Measurements from ENCODE around the gene RASAL3. TPM values are rescaled to one million over a fixed set of nuclear protein-coding genes. Genes with fewer than 3 reads are reported as not detected.
A peak's percentile ranks its signal among the peaks of the same experiment; 100 is the strongest.

Gene RASAL3
- total RNA-seq, 2 experiments from 2014 or later, result 120 to 123 TPM

- no peak for DNase-seq
- Mint-ChIP-seq H3K27me3 (no peaks in the 10 kb centered on the region), H3K27ac (peak overlapping the region; percentile 97), H3K4me3 (peak overlapping the region; percentile 91), H3K9me3 (no peaks in the 10 kb centered on the region), H3K4me1 (peaks cover 28% of the 10 kb centered on the region), H3K36me3 (ENCODE audit: low read depth) (peaks cover 5% of the 10 kb centered on the region)
- ChIA-PET CTCF (interaction anchor here (0.8 to 3.1 kb wide), 5 partner anchors 14 to 453 kb away, joined by 3 to 31 read pairs (median 5); partner anchors contain the start of gene AKAP8L), POLR2A (no interaction called here)
Observed at GRCh38 chr19:15433519-15434069, 30.8 kb downstream of the RASAL3 start.

- Mint-ChIP-seq H3K36me3 (ENCODE audit: low read depth) (peaks cover 5% of the 10 kb centered on the region), H3K9me3 (no peaks in the 10 kb centered on the region), H3K4me3 (peak overlapping the region; percentile 91), H3K27me3 (no peaks in the 10 kb centered on the region), H3K27ac (peak overlapping the region; percentile 97), H3K4me1 (peaks cover 28% of the 10 kb centered on the region)
- POLR2A ChIA-PET, result interaction anchor here (0.7 to 1.0 kb wide), 2 partner anchors 31 to 122 kb away, joined by 3 read pairs; no protein-coding TSS in a partner anchor
- peak; percentile 93 for DNase-seq
- CTCF ChIA-PET, result interaction anchor here (0.6 to 3.1 kb wide), 6 partner anchors 13 to 745 kb away, joined by 3 to 31 read pairs (median 5); partner anchors contain the start of gene AKAP8L
Observed at GRCh38 chr19:15432629-15433518, 31.5 kb downstream of the RASAL3 start.

GRCh38 chr19:15432018-15432494 is 32.3 kb downstream of the RASAL3 start:
- H3K4me1 Mint-ChIP-seq, result peaks cover 28% of the 10 kb centered on the region
- ChIA-PET POLR2A (interaction anchor here (0.7 to 1.0 kb wide), 2 partner anchors 32 to 123 kb away, joined by 3 read pairs; no protein-coding TSS in a partner anchor), CTCF (interaction anchor here (0.6 to 3.1 kb wide), 6 partner anchors 12 to 744 kb away, joined by 3 to 31 read pairs (median 5); partner anchors contain the start of gene AKAP8L)
- H3K9me3 Mint-ChIP-seq, result no peaks in the 10 kb centered on the region
- peak; percentile 34 for DNase-seq
- H3K27ac Mint-ChIP-seq, result peak overlapping the region; percentile 93
- no peaks in the 10 kb centered on the region for H3K27me3 Mint-ChIP-seq
- H3K36me3 Mint-ChIP-seq (ENCODE audit: low read depth), result peaks cover 10% of the 10 kb centered on the region
- peak overlapping the region; percentile 93 for H3K4me3 Mint-ChIP-seq

- peaks cover 15% of the 10 kb centered on the region for H3K36me3 Mint-ChIP-seq (ENCODE audit: low read depth)
- POLR2A ChIA-PET, result interaction anchor here (0.6 kb wide), 1 partner anchor 417 kb away, joined by 4 read pairs; no protein-coding TSS in a partner anchor
- H3K4me3 Mint-ChIP-seq, result peak overlapping the region; percentile 93
- CTCF ChIA-PET, result interaction anchor here (1.4 to 1.6 kb wide), 3 partner anchors 12 to 125 kb away, joined by 3 to 15 read pairs (median 6); partner anchors contain the start of gene AKAP8L
- DNase-seq, result no peak
- peaks cover 28% of the 10 kb centered on the region for H3K4me1 Mint-ChIP-seq
- H3K9me3 Mint-ChIP-seq, result no peaks in the 10 kb centered on the region
- H3K27me3 Mint-ChIP-seq, result no peaks in the 10 kb centered on the region
- peak overlapping the region; percentile 93 for H3K27ac Mint-ChIP-seq
Observed at GRCh38 chr19:15431396-15432017, 32.8 kb downstream of the RASAL3 start.

DNA sequence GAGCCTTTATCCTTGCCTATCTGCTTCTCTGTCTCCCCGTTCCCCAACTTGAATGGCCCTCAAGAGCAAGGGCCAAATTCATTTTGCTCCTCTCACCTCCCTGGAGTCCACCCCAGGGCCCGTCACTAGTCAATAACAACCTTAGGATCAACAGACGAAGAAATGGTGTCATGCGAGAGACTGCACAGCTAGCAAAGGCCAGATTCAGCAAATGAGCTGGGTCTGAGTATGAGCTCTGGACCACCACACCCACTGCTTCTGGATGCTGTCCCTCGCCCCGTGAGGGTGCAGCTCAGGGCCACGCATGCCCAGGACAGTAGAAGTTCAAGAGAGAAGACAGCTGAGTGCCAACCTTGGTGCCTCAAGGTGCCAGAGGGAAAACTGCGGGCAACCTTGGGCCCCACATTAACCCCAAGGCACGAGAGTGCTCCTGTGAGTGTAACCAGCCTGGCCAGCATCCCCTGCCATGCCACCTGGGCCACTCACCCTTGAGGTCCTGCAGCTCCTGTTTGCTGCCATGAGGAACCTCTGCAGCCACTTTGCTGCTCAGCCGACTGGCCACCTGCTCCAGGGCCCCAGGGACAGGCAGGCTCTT is 33.7 kb downstream of the RASAL3 start:
- Mint-ChIP-seq H3K4me1 (peaks cover 30% of the 10 kb centered on the region), H3K27me3 (no peaks in the 10 kb centered on the region), H3K36me3 (ENCODE audit: low read depth) (peaks cover 22% of the 10 kb centered on the region), H3K4me3 (peak overlapping the region; percentile 93), H3K9me3 (peaks cover 2% of the 10 kb centered on the region), H3K27ac (peak overlapping the region; percentile 55)
- no peak for DNase-seq
- ChIA-PET CTCF (interaction anchor here (1.4 to 1.6 kb wide), 4 partner anchors 11 to 126 kb away, joined by 3 to 15 read pairs (median 5); partner anchors contain the start of gene AKAP8L), POLR2A (no interaction called here)

GRCh38 chr19:15429825-15430467 is 34.4 kb downstream of the RASAL3 start:
- Mint-ChIP-seq H3K27ac (no peak overlapping the region), H3K4me3 (peak overlapping the region; percentile 93), H3K4me1 (peaks cover 30% of the 10 kb centered on the region), H3K27me3 (no peaks in the 10 kb centered on the region), H3K9me3 (peaks cover 2% of the 10 kb centered on the region), H3K36me3 (ENCODE audit: low read depth) (peaks cover 24% of the 10 kb centered on the region)
- CTCF ChIA-PET, result interaction anchor here (1.5 to 2.6 kb wide), 4 partner anchors 10 to 126 kb away, joined by 4 to 15 read pairs (median 10); partner anchors contain the start of gene AKAP8L
- DNase-seq, result no peak
- POLR2A ChIA-PET, result no interaction called here

DNA sequence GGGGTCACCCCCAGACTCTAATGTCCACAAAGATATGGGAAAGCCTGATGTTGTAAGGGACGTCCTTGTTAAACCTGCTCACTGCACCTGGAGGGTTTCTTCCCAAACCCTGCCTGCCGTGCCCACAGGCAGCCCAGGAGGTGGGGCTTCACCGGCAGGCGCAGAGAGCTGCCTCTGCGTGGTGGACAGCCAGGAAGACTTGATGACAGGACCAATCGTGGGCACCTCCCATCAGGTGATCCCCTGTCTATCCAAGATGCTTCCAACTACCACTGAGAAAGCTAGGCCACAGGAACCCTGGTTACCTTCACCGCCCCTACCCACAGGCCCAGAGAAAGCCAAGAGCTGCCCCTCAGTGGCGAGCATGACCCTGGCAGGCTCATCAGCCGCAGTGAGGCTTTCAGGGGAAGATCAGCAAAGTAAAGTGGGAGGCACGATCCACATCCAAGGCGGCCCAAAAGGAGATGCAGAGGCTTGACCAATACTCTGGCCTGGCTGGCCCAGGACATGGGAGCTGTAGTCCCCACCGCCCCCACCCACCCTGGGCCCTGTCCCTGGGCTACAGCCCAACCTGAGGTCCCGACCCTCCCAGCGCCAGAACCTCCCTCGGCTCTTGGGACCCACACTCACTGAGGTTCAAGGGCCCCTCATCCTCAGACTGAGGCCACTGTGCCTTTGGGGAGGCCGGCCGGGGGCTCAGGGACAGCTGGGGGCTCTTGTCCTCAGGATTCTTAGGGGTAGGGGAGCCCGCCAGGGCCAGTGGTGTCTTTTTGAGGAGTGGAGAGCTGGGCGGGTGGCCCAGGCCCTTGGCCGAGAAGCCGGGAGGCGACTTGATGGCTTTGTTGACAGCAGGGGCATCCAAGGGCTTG is 35.2 kb downstream of the RASAL3 start:
- ChIA-PET POLR2A (no interaction called here), CTCF (interaction anchor here (1.1 to 2.6 kb wide), 4 partner anchors 10 to 34 kb away, joined by 3 to 14 read pairs (median 4); partner anchors contain the start of gene AKAP8L)
- Mint-ChIP-seq H3K36me3 (ENCODE audit: low read depth) (peaks cover 26% of the 10 kb centered on the region), H3K27ac (no peak overlapping the region), H3K27me3 (no peaks in the 10 kb centered on the region), H3K4me1 (peaks cover 30% of the 10 kb centered on the region), H3K9me3 (peaks cover 2% of the 10 kb centered on the region), H3K4me3 (no peak overlapping the region)
- no peak for DNase-seq

- no peak overlapping the region for H3K27ac Mint-ChIP-seq
- ChIA-PET CTCF (interaction anchor here (2.6 kb wide), 1 partner anchor 9 kb away, joined by 14 read pairs; the partner anchor contains the start of gene AKAP8L), POLR2A (no interaction called here)
- peaks cover 23% of the 10 kb centered on the region for H3K4me1 Mint-ChIP-seq
- peaks cover 38% of the 10 kb centered on the region for H3K36me3 Mint-ChIP-seq (ENCODE audit: low read depth)
- no peak overlapping the region for H3K4me3 Mint-ChIP-seq
- H3K9me3 Mint-ChIP-seq, result peaks cover 2% of the 10 kb centered on the region
- no peak for DNase-seq
- no peaks in the 10 kb centered on the region for H3K27me3 Mint-ChIP-seq
Observed at GRCh38 chr19:15427991-15428471, 36.3 kb downstream of the RASAL3 start.

GRCh38 chr19:15427350-15427700 is 37.0 kb downstream of the RASAL3 start:
- Mint-ChIP-seq H3K4me1 (peaks cover 20% of the 10 kb centered on the region), H3K4me3 (no peak overlapping the region), H3K27ac (no peak overlapping the region), H3K27me3 (no peaks in the 10 kb centered on the region), H3K9me3 (peaks cover 2% of the 10 kb centered on the region), H3K36me3 (ENCODE audit: low read depth) (peaks cover 45% of the 10 kb centered on the region)
- ChIA-PET CTCF (interaction anchor here (2.6 kb wide), 1 partner anchor 8 kb away, joined by 14 read pairs; the partner anchor contains the start of gene AKAP8L), POLR2A (no interaction called here)
- no peak for DNase-seq

- ChIA-PET POLR2A (no interaction called here), CTCF (no interaction called here)
- Mint-ChIP-seq H3K27ac (no peak overlapping the region), H3K27me3 (no peaks in the 10 kb centered on the region), H3K36me3 (ENCODE audit: low read depth) (peaks cover 49% of the 10 kb centered on the region), H3K4me1 (peaks cover 16% of the 10 kb centered on the region), H3K9me3 (peaks cover 2% of the 10 kb centered on the region), H3K4me3 (no peak overlapping the region)
- DNase-seq, result no peak
Observed at GRCh38 chr19:15426485-15427349, 37.6 kb downstream of the RASAL3 start.
